ENCODE results near the gene ACSL4.

DNA sequence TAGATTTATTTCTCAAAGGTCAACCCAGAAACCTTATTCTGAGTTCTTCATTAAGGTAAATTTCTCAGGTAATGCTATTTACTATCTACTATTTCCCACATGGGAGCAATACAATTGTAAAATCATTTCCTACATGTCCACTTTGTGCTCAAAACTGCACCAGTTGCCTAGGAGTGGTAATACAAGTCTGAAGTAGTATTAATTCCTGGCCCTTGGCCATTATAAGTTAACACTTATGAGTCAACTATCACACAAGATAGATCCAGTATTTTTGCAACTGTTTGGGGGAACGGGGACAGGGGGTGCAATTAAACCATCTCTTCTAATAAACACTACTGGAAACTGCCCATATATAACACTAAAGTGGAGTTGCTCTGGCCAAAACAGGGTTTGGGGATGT lies 48.9 kb downstream of the ACSL4 start:
- TF ChIP-seq EP300 (IDR thresholded peaks at IDR 0.05) = no peak
- TF ChIP-seq, protein P1, sequence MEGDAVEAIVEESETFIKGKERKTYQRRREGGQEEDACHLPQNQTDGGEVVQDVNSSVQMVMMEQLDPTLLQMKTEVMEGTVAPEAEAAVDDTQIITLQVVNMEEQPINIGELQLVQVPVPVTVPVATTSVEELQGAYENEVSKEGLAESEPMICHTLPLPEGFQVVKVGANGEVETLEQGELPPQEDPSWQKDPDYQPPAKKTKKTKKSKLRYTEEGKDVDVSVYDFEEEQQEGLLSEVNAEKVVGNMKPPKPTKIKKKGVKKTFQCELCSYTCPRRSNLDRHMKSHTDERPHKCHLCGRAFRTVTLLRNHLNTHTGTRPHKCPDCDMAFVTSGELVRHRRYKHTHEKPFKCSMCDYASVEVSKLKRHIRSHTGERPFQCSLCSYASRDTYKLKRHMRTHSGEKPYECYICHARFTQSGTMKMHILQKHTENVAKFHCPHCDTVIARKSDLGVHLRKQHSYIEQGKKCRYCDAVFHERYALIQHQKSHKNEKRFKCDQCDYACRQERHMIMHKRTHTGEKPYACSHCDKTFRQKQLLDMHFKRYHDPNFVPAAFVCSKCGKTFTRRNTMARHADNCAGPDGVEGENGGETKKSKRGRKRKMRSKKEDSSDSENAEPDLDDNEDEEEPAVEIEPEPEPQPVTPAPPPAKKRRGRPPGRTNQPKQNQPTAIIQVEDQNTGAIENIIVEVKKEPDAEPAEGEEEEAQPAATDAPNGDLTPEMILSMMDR (IDR thresholded peaks at IDR 0.05) = no peak
- TF ChIP-seq POLR2A (IDR thresholded peaks at IDR 0.05) = no peak

All from ovary (tissue), 3 donors.